Stimulated activated CD4-positive, alpha-beta T cell treated with anti-CD3 and anti-CD28 coated beads, Interleukin-4, amount 100 ng/mL, for 24 hours (primary cell): ENCODE results near the gene PSD.

ENCODE experiments used
- DNase-seq: peaks from one replicate; pipeline ENCODE4 v3.0.0-alpha.2; 2020

Gene PSD

DNA sequence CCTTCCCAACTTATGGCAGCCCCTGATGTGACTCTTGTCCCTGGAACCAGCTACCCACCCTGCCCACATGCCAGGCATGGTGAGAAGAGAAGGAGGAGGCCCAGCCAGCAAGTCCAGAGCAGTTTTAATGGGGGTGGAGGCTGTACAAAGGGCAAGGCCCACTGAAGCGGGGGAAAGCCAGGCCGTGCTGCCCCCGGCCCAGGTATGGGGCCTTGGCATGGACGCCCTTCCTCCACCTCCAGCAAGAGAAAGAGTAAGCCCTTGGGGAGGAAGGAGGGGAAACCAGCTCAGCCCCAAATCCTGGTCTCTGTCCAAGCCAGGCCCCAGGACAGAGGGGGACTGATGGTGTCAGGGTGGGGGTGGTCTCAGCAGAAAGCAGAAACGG is 16.1 kb downstream of the PSD start:
- DNase-seq = no peak

DNA sequence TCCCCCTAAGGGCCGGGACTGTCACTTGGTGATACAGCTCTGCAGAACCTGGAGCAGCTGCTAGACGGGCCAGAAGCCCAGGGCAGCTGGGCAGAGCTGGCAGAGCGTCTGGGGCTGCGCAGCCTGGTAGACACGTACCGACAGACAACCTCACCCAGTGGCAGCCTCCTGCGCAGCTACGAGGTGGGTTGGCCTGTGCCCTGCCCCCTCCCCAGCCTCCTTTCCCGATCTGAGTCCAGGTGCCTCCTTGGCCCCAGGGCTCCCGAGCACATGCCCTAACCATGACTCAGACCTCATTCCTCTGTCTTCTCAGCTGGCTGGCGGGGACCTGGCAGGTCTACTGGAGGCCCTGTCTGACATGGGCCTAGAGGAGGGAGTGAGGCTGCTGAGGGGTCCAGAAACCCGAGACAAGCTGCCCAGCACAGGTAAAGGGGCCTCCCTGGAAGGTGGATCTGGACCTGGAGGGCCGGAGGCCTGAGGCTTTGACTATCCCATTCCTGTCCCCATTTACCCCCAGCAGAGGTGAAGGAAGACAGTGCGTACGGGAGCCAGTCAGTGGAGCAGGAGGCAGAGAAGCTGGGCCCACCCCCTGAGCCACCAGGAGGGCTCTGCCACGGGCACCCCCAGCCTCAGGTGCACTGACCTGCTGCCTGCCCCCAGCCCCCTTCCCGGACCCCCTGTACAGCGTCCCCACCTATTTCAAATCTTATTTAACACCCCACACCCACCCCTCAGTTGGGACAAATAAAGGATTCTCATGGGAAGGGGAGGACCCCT is 16.7 kb downstream of the PSD start:
- no peak for DNase-seq

DNA sequence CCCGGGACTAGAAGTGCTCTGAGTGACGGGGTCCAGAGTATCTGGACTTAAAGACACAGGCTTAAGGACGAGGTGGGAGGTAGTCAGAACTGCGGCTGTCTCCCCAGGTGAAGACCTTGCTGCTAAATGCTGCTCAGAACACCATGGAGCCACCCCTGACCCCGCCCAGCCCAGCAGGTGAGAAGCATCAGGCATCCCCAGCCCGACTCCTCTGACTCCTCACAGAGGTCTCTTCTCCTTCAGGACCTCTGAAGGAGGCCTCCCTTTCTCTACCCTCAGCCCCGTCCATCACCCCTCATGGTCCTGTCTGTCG is 17.3 kb downstream of the PSD start:
- DNase-seq = no peak

DNA sequence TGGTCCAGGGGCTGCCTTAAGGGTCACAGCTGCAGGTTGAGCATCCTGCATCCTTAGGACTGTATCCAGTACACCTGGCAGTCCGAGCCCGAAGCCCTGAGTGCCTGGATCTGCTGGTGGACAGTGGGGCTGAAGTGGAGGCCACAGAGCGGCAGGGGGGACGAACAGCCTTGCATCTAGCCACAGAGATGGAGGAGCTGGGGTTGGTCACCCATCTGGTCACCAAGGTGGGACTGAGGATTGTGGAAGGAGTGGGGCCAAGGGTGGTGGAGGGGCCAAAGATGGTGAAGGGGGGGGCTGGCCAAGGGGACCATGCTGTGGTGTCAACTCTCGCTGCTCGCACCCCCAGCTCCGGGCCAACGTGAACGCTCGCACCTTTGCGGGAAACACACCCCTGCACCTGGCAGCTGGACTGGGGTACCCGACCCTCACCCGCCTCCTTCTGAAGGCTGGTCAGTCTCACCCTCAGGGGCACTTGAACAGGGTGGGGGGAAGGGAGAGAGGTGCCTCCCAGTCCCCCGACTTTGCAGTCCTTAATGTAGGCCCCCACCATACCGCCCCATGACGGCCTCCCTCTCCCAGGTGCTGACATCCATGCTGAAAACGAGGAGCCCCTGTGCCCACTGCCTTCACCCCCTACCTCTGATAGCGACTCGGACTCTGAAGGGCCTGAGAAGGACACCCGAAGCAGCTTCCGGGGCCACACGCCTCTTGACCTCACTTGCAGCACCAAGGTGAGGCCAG is 17.8 kb downstream of the PSD start:
- no peak for DNase-seq

DNA sequence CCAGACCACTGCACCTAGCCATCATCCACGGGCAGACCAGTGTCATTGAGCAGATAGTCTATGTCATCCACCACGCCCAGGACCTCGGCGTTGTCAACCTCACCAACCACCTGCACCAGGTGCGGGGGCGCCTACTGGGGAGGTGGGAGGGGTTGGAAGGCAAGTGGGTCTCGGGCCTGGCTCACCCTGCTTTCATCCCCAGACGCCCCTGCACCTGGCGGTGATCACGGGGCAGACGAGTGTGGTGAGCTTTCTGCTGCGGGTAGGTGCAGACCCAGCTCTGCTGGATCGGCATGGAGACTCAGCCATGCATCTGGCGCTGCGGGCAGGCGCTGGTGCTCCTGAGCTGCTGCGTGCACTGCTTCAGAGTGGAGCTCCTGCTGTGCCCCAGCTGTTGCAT is 18.5 kb downstream of the PSD start:
- no peak for DNase-seq

DNA sequence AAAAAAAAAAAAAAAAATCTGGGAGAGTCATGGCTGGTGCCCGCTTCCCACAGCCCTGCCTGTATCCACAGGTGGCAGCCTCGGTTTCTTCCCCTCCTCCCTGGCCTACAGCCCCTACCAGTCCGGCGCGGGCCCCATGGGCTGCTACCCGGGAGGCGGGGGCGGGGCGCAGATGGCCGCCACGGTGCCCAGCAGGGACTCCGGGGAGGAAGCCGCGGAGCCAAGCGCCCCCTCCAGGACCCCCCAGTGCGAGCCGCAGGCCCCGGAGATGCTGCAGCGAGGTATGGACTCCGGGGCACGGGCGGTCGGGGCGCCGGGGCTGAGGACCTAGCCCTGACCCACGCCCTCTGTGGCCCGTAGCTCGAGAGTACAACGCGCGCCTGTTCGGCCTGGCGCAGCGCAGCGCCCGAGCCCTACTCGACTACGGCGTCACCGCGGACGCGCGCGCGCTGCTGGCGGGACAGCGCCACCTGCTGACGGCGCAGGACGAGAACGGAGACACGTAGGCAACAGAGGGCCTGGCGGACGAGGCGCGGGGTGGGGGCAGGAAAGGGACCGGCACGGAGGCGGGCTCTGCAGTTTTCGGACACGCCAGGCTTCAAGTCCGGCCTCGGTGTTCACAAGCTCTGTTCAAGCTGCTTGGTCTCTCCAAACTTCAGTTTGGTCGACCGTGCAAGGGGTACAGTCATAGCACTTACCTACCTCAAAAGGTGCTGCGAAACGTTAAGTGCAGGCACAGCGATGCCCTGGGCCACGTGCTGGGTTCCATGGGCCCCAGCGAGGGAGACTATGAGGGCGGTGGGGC is 19.2 kb downstream of the PSD start:
- DNase-seq = peak; percentile 86

DNA sequence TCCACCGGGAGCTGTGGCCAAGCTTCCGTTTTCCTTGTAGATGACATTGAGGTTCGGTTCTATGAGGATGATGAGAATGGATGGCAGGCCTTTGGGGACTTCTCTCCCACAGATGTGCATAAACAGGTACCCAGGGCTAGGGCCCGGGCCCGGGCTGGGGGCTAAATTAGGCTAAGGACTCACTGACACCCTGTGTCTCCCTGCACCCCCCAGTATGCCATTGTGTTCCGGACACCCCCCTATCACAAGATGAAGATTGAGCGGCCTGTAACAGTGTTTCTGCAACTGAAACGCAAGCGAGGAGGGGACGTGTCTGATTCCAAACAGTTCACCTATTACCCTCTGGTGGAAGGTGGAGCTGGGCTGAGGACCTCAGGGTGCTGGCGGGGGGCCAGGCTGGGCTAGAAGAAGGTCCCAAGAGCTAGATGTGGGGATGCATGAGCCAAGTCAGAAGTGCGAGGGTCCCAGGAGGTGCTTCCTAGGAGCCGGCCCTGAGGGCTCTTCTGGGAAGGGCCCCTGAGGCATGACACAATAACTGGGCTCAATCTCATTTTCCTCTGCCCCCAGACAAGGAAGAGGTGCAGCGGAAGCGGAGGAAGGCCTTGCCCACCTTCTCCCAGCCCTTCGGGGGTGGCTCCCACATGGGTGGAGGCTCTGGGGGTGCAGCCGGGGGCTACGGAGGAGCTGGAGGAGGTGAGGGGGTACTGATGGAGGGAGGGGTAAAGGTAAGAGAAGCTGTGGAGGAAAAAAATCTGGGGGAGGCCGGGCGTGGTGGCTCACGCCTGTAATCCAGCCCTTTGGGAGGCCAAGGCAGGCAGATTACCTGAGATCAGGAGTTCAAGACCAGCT is 20.2 kb downstream of the PSD start:
- DNase-seq = no peak

DNA sequence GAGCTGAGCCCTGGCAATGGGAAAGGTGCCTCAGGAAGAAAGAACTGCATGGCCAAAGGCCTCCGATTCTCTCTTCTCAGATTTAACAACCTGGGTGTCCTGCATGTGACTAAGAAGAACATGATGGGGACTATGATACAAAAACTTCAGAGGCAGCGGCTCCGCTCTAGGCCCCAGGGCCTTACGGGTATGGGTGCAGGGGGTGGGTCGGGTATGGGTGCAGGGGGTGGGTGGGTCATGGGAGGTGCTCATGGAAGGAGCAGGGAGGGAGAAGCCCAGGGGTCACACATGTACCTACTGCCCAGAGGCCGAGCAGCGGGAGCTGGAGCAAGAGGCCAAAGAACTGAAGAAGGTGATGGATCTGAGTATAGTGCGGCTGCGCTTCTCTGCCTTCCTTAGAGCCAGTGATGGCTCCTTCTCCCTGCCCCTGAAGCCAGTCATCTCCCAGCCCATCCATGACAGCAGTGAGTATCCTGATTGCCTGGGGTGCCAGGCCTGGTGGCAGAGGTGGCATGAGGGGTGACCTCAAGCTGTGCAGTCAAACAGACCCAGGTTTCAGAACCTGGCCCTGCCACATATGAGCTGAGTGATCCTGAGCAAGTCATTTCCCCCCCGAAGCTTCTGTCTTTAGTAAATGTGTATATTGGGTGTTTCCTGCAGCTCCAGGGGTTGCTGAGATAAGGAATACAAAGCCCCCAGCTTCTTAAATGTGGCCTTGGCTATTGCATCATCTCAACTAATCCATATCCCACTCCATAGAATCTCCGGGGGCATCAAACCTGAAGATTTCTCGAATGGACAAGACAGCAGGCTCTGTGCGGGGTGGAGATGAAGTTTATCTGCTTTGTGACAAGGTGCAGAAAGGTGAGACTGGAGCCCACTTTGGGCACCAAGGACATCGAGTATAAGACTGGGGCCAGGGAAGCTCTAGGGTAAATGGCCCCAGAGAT is 21.1 kb downstream of the PSD start:
- DNase-seq = no peak

DNA sequence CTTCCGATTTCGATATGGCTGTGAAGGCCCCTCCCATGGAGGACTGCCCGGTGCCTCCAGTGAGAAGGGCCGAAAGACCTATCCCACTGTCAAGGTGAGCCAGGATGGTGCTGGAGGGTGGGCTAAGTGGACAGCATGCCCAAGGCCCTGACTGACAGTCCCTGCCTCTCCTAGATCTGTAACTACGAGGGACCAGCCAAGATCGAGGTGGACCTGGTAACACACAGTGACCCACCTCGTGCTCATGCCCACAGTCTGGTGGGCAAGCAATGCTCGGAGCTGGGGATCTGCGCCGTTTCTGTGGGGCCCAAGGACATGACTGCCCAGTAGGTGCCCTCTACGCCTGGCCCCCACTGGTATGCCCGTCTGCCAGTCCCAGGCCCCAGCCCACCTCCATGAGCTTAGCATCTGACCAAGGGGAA is 21.8 kb downstream of the PSD start:
- no peak for DNase-seq

DNA sequence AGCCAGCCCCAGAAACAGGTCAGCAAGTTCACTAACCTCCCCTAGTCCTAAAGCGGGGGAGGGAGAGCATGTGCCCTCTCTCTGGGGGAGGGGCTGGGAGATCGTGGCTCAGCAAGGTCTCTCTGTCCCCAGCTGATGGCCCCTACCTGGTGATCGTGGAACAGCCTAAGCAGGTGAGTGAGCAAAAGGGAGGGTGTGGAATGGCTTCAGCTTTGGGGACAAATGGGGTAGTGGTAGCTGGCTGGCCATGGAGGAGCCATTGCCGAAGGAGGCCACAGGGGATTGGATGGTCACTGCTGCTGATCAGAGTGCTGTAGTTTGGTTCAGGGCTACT is 22.3 kb downstream of the PSD start:
- DNase-seq = no peak

DNA sequence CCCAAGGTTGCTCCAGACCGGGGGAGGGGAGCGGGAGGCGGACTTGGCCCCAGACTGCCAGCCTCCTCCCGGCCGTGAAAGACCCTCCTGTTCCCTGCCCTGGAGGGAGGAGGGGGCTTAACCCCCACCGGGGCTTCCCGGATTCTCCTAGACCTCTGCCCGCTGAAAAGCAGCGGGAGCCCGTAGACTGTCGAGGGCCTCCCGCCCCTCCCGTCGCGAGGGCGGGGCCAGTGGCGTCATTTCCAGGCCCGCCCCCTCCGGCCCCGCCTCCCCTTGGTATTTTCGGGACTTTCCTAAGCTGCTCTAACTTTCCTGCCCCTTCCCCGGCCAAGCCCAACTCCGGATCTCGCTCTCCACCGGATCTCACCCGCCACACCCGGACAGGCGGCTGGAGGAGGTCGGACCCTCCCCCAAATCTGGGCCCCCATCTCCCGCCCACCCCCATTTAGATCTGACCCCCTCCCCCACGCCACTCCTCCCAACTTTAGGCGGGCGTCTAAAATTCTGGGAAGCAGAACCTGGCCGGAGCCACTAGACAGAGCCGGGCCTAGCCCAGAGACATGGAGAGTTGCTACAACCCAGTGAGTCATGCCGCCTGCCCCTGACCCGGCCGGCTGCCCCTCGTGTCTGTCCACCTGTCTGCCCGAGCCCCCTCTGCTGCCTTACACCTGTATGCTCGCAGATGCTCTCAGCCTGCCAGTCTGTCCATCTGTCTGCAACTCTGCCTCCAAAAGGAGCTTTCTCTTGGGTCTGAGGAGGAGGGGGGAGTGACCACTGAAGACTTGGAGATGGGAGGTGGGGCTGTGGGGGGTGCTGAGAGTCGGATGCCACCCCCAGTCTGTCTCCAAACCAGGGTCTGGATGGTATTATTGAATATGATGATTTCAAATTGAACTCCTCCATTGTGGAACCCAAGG is 22.9 kb downstream of the PSD start, which contains the start of gene NFKB2:
NFKB2 (plus strand) TSS at position 306 of the 917 bp plus-strand sequence; CDS start at position 561, 255 bp downstream.
- DNase-seq = peak; percentile 91

DNA sequence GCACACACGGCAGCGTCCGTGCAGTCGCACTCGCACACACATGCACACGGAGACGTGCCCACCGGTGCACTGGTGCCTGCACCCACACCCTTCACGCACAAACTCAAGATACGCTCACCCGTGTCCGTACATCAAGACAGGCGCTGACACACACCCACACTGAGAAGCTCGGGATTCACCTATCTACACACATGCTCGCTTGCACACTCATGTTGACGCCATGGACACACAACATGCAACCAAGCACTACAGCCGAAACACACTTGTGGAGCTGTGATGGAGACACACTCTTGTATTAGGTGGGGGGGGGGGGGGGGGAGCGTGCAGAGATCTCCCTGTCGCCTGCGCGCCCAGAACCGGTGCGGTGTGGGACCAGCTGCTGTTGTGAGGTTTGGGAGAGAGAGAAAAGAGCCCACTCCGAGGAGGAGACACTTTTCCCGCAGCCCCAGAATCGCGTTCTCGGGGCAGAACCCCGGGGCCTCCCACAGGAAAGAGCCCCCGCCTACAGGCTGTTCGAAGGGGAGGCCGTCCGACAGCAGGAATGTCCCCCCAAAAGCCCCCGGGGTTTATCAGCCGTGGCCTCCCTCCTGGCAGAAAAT is 23.7 kb downstream of the PSD start:
- peak; percentile 69 for DNase-seq

DNA sequence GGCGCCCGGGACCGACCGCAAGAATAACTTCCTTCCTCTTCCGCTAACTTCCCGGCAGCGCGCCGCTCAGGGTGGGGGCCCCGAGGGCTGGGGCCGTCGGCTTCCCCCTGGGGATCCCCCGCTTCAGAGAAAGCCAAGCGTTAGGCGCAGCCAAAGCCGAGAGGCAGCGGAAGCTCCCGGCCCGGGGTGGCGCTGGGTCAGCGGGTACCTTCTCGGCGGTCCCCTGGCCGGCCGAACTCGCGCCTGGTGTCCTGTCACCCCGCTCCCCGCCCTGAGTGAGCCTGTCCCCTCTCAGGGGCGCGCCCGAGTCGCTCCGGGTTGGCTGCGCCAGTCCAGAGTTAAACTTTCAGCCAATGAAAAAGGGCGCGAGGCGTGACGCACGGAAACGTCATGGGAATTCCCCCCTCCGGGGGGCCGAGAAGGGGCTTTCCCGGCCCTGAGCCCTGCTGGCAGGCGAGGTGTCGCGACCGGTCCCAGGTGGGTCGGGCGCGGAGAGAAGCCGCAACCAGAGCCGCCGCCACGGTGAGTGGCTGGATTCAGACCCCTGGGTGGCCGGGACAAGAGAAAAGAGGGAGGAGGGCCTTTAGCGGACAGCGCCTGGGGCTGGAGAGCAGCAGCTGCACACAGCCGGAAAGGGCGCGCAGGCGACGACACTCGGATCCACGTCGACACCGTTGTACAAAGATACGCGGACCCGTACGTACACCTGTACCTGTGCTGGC is 24.3 kb downstream of the PSD start:
- peak; percentile 99 for DNase-seq

DNA sequence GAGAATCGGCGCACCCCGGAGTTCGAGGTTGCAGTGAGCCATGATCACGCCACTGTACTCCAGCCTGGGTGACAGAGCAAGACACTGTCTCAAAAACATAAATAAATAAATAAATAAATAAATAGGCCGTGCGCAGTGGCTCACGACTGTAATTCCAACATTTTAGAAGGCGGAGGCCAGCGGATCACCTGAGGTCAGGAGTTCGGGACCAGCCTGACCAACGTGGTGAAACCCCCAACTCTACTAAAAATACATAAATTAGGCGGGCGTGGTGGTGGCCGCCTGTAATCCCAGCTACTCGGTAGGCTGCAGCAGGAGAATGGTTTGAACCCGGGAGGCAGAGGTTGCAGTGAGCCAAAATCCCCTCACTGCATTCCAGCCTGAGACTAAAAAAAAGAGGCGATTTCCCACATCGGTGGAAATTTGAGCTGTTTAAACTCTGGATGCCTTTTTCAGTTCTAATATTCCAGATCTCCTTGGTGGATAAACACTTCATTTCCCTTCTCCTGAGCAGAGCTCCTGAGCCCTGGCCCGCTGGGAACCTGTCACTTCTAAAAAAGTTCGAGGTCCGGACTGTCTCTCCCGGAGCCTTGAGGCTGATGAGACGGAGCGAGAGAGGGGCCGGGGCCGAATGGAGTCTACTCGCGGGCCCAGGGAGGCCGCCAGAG is 25.0 kb downstream of the PSD start:
- DNase-seq = no peak

DNA sequence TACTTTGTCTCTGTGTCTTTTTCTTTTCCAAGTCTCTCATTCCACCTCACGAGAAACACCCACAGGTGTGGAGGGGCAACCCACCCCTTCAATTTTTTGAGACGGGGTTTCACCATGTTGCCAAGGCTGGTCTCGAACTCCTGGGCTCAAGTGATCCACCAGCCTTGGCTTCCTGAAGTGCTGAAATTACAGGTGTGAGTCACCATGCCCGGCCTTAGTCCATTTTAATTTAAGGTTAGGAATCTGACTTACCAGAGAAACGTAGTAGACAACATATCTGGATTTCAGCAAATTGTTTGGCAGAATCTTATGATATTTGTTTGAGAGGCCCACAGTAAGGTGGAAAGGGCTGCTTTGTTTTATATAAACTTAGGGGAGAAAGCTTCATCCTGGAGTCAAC is 26.3 kb downstream of the PSD start:
- DNase-seq = no peak

DNA sequence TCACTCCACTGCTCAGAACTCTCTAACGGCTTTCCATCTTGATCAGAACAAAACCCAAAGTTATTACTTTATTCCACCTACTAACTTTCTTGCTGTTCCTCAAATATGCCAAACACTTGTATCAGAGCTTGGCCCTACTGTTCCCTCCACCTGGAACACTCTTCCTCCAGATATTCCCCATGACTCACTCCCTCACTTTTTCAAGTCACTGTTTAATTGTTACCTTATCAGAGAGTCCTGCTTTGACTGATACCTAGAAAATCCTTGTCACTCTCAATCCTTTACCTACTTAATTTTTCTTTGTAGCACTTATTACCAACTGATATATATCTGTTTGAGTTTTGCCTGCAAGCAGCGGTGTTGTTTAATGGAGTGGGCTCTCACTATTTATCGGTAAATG is 28.7 kb downstream of the PSD start:
- no peak for DNase-seq

DNA sequence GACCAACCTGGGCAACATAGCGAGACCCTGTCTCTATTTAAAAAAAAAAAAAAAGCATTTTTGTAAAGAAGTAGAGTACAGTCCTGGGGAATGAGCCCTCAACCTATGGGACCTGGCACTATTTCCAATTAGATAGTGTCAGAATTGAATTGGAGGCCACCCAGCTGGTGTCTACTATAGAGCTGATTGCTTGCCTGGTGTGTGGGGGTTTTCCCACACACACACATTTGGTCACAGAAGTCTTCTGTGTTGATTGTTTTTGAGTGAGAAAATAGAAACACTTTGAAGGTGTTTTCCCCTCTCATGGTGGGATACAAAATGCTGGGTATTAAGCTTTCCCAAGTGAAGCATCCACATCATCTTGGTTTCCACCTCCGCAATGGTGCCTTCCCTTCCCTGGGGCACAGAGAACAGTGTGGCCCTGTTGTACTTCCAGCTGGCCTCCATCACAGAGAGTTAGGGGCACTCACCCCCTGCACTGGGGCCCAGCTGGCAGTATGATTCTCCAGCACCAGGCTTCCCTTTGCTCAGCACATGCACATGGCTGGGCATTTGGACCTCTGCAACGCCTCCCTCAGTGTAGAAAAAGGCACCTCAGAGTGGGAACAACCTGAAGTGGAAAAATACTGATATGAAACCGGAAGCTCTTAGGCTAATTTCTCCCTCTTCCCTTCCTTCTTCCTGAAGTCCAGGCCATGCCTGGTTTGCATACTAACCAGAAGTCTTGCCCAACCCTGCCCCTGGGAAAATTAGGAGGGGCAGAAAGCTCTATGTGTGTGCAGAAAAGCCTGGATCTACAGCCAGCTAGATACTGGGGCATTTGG is 33.8 kb downstream of the PSD start:
- no peak for DNase-seq

DNA sequence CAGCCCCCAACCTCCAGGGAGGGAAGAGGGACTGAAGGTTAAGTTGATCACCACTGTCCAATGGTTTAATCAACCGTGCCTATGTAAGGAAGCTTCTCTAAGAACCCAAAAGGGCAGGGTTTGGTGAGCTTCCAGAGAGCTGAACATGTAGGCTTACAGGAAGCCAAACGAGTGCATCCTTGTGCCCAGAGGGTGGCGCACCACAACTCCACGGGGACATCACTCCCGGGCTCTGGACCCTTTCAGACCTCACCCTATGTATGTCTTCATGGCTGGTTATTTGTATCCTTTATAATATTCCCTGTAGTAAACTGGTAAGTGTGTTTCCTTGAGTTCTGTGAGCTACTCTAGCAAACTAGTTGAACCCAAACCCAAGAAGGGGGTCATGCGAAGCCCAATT is 34.5 kb downstream of the PSD start:
- peak; percentile 15 for DNase-seq
